Measurements from ENCODE around the gene MYADM. TPM values are rescaled to one million over a fixed set of nuclear protein-coding genes. Genes with fewer than 3 reads are reported as not detected.
A peak's percentile ranks its signal among the peaks of the same experiment; 100 is the strongest.

MYADM gene
- total RNA-seq, 1 donor from 2014 or later, result 48.7 TPM

- no peak for DNase-seq (ENCODE audit: low read depth)
- H3K4me3 ChIP-seq (ENCODE audit: low read depth, low read length), result no peak overlapping the region
Measured at GRCh38 chr19:53908106-53908934, 40.6 kb downstream of the MYADM start.

DNA sequence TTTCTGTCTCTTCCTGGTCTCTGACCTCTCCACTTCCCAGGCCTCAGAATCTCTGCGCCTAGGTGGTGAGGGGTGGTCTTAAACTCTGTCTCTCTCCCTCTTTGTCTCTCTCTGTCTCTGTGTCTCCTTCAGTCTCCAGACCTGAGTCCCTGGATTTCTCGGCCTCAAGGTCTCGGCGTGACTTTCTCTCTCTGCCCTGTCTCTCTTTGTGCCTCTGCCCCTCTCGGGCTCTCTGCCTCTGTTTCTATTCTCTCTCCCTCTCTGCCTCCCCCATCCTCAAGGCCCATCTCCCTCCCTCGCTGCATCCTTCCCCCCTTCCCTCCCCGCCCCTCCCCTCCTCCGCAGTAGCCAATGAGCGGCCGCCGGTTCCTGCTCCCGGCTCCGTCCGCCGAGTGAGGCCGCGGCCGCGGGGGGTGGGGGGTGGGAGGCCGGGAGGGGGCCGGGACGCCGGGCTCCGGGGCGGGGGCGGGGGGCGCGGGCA is 41.3 kb downstream of the MYADM start, which contains the start of gene CACNG7:
TSS of gene CACNG7 (plus strand) at position 344 of the 481 bp plus-strand sequence. CDS start 3,554 bp downstream, outside the sequence.
- no peak within 1 kb of the TSS for H3K4me3 ChIP-seq (ENCODE audit: low read depth, low read length)
- TF ChIP-seq, protein P1, sequence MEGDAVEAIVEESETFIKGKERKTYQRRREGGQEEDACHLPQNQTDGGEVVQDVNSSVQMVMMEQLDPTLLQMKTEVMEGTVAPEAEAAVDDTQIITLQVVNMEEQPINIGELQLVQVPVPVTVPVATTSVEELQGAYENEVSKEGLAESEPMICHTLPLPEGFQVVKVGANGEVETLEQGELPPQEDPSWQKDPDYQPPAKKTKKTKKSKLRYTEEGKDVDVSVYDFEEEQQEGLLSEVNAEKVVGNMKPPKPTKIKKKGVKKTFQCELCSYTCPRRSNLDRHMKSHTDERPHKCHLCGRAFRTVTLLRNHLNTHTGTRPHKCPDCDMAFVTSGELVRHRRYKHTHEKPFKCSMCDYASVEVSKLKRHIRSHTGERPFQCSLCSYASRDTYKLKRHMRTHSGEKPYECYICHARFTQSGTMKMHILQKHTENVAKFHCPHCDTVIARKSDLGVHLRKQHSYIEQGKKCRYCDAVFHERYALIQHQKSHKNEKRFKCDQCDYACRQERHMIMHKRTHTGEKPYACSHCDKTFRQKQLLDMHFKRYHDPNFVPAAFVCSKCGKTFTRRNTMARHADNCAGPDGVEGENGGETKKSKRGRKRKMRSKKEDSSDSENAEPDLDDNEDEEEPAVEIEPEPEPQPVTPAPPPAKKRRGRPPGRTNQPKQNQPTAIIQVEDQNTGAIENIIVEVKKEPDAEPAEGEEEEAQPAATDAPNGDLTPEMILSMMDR (conservative IDR thresholded peaks at IDR 0.05; ENCODE audit: low read depth, low read length), result no peak

More at GRCh38 chr19:53908106-53908934, 40.6 kb downstream of the MYADM start:
- TF ChIP-seq, protein P1 (conservative IDR thresholded peaks at IDR 0.05; ENCODE audit: low read depth, low read length), result no peak

DNA sequence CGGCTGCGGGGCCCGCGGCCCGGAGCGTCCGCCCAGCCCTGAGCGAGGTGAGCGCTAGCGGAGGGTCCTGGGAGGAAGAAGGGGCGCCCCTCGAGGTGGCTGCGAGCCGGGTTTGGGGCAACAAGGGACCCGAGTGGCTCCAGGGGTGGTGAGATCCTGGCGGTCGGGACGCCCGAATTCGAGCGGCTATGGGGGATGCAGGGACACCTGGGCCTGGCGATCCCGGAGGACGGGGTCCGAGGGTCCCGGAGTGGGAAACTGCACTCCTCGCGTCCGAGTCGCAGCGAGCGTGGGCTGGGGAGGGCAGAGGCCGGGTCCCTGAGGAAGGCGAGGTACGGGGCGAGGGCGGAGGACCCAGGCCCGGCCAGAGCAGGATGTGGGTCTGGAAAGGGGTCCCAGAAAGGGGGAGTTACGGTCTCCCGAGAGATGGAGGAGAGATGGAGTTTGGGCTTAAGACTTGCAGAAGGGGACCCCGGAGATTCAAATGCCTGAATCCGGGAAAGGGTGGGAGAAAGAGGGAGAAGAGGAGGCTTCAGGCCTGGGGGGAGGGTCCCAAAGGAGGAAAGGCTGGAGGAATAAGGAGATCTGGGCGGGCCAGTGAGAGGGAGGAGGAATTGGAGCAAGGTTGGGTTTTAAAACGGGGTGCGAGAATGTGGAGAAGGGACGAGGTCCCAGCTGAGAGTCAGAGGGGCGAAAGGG is 41.9 kb downstream of the MYADM start:
- no peak for DNase-seq (ENCODE audit: low read depth)
- H3K4me3 ChIP-seq (ENCODE audit: low read depth, low read length), result no peak overlapping the region
- TF ChIP-seq, protein P1 (conservative IDR thresholded peaks at IDR 0.05; ENCODE audit: low read depth, low read length), result no peak

More for the DNA sequence above, 41.3 kb downstream of the MYADM start, which contains the start of gene CACNG7:
- DNase-seq (ENCODE audit: low read depth), result no peak

- no peak for DNase-seq (ENCODE audit: low read depth)
- TF ChIP-seq, protein P1 (conservative IDR thresholded peaks at IDR 0.05; ENCODE audit: low read depth, low read length), result no peak
- no peak overlapping the region for H3K4me3 ChIP-seq (ENCODE audit: low read depth, low read length)
Measured at GRCh38 chr19:53910170-53910518, 42.5 kb downstream of the MYADM start.

DNA sequence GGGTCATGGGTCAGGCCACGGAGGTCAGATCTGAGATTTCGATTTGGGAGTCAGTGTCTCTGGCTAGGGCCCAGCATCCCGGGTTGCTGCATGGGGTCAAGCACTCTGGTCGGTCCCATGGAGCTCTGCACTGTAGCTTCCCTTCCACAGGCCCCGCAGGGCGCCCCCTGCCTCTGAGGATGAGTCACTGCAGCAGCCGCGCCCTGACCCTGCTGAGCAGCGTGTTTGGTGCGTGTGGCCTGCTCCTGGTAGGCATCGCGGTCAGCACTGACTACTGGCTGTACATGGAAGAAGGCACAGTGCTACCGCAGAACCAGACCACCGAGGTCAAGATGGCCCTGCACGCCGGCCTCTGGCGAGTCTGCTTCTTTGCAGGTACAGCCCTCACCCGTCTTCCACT is 45.0 kb downstream of the MYADM start:
- TF ChIP-seq, protein P1 (conservative IDR thresholded peaks at IDR 0.05; ENCODE audit: low read depth, low read length), result peak; percentile 8
- no peak overlapping the region for H3K4me3 ChIP-seq (ENCODE audit: low read depth, low read length)
- DNase-seq (ENCODE audit: low read depth), result no peak

DNA sequence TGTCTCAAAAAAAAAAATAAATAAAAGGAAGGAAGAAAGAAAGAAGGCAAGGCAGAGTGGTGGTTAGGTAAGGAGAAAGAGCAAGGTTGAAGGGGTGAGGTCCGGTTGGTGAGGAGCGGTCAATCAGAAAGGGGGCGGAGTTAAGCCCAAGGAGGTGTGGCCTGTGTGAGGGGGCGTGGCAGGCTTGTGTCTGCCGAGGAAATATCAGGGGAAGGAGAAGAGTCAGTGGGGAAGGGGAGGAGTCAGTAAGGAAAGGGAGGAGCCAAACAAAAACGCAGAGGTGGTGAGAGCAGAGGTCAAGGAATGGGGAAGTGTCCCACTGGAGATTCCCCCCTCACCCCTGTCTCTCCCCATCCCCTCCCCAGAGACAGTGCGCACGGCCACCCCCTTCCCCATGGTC is 47.3 kb downstream of the MYADM start:
- DNase-seq (ENCODE audit: low read depth), result no peak
- TF ChIP-seq, protein P1 (conservative IDR thresholded peaks at IDR 0.05; ENCODE audit: low read depth, low read length), result no peak
- no peak overlapping the region for H3K4me3 ChIP-seq (ENCODE audit: low read depth, low read length)
